Thyroid gland (tissue), 4 donors: ENCODE data around the gene BIRC7.

Experiments used
- POLR2A ChIP-seq, 2 donors: fragments of 450-650 bp; IDR thresholded peaks; one replicate each; pipeline ENCODE4 v1.6.1; 2017; ENCODE audit warnings: antibody characterized with exemption in 2 of 2, mild to moderate bottlenecking in 2 of 2, moderate library complexity in 1 of 2
- TF ChIP-seq, protein P1 (sequence below), 6 experiments: fragments of 200-600 bp in 3 of 6; fragments of 450-650 bp in 3 of 6; sonication (generic) in 3 of 6; IDR thresholded peaks; one replicate each; pipeline ENCODE4 v1.5.1; 2016 to 2019; ENCODE audit warnings: antibody characterized with exemption in 6 of 6, mild to moderate bottlenecking in 2 of 6, inconsistent platforms in 1 of 6, moderate library complexity in 1 of 6

DNA sequence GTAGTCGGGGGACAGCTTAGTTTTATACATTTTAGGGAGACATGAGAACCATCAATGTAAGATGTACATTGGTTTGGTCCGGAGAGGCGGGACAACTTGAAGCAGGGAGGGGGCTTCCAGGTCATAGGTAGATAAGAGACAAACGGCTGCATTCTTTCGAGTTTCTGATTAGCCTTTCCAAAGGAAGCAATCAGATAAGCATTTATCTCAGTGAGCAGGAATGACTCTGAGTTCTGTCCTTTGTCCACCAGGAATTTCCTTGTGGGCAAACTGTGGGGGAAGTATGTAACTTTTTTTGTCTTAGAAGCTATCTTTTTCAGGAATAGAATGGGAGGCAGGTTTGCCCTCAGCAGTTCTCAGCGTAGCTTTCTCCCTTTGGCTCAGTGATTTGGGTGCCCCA is 21.2 kb upstream of the BIRC7 start:
- TF ChIP-seq, protein P1, sequence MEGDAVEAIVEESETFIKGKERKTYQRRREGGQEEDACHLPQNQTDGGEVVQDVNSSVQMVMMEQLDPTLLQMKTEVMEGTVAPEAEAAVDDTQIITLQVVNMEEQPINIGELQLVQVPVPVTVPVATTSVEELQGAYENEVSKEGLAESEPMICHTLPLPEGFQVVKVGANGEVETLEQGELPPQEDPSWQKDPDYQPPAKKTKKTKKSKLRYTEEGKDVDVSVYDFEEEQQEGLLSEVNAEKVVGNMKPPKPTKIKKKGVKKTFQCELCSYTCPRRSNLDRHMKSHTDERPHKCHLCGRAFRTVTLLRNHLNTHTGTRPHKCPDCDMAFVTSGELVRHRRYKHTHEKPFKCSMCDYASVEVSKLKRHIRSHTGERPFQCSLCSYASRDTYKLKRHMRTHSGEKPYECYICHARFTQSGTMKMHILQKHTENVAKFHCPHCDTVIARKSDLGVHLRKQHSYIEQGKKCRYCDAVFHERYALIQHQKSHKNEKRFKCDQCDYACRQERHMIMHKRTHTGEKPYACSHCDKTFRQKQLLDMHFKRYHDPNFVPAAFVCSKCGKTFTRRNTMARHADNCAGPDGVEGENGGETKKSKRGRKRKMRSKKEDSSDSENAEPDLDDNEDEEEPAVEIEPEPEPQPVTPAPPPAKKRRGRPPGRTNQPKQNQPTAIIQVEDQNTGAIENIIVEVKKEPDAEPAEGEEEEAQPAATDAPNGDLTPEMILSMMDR (IDR thresholded peaks at IDR 0.05), result no peak
- no peak for TF ChIP-seq POLR2A (IDR thresholded peaks at IDR 0.05)
